Stimulated activated naive CD8-positive, alpha-beta T cell treated with anti-CD3 and anti-CD28 coated beads, Interleukin-15, Interleukin-2, amounts not matched to agents 100 U/mL and 50 U/mL, for 24 hours (primary cell): Measurements from ENCODE around the gene VAV3.
A peak's percentile ranks its signal among the peaks of the same experiment; 100 is the strongest.

Experiments used
- ATAC-seq: fragments of 150-1000 bp; cut with Tn5 transposase; one replicate; pipeline ENCODE4 v1.10.0; 2021
- DNase-seq: peaks from one replicate; pipeline ENCODE4 v3.0.0; 2021

VAV3 gene

DNA sequence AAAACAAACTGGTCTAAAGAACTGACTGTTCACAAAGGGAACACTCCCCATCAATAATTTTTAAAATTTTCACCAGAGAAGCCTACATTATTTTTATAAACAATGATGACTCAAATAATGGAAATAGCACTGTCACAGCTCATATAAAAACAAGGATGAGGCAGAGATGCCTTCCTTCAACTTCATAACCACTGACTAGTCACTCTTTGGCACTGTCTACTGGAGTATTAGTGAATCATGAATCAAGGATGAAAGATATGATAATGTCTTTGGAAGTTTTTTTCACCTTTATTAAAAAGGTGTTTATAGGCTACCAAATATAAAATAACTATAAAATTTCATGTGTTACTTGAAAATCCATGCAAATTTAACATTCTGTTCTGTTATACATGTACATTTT is 316.9 kb downstream of the VAV3 start:
- no peak for ATAC-seq
- no peak for DNase-seq

DNA sequence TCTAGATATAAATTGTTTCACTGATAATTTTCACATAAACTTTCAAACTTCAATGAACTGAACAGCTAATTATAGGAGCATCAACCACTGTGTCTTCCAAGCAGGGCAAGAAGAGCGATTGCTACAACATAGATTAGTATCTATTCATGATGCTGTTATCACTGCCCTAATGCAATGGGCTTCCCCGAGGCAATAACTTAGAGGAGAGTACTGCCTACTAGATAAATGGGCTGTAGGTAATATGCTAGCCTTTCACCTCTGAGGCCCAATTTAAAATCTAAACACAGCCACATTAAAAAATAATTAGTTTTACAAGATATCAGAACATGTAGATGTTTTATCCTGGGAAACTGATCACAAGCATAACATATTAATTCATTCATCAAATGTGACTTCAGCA is 318.0 kb downstream of the VAV3 start:
- DNase-seq (no peak), ATAC-seq (no peak)

GRCh38 chr1:107643766-107644165 is 321.2 kb downstream of the VAV3 start:
- no peak for ATAC-seq
- DNase-seq = no peak

GRCh38 chr1:107640207-107640606 is 324.8 kb downstream of the VAV3 start:
- DNase-seq (no peak), ATAC-seq (no peak)

GRCh38 chr1:107637101-107637500 is 327.9 kb downstream of the VAV3 start:
- ATAC-seq (no peak), DNase-seq (no peak)

DNA sequence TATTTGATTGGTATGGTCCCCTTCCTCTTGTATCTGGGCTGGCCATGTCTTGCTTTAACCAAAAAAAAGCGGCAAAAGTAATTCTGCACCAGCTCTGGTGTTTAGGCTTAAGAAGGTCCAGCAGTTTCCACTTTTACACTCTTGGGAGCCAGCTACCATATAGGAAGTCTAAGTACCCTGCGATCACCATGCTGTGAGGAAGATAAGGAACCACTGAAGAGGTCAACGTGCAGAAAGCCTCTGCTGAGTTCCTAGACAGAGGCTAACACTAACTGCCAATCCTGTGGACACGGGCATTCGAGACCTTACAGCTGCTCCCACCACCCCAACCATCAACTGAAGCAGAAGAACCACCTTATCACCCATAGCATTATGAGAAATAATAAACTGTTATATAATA is 331.4 kb downstream of the VAV3 start:
- DNase-seq = no peak
- ATAC-seq = no peak

DNA sequence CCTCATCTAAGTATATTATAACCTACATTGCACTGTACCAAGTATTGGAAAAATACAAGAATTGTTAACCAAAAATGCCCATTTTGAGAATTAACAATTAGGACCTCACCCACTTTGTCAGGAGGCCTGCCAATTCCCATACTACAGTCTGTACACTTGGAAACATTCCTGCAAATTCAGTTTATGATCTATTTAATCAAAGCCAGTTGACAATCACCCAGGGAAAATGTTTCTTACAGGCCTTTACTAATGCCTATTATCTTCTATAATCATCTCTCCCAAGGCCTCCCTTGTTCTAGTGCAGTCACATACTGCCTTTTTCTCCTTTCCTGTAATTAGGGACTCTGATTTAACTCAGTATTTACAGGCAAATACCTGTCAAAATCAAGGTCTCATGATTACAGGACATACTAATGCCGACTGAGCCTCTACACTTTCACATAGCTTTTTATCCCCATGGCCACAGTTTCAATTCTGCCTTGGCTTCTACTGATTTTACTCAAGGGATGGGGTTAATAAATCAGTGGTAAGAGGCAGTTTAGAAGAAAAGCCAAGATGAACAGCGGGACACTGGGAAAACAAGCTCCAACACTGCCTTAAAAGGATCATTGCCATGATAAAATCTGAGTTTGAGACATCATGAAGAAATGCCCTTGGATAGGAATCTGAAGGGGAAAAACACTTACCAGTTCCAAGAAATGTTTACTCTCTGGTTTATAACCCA is 338.7 kb downstream of the VAV3 start:
- DNase-seq (no peak), ATAC-seq (no peak)

- ATAC-seq = no peak
- no peak for DNase-seq
Measured at GRCh38 chr1:107625405-107626029, 339.5 kb downstream of the VAV3 start.

GRCh38 chr1:107623431-107623830 is 341.5 kb downstream of the VAV3 start:
- no peak for DNase-seq
- ATAC-seq = no peak

- ATAC-seq = peak; percentile 89
Measured at GRCh38 chr1:107622966-107623365, 342.0 kb downstream of the VAV3 start.

GRCh38 chr1:107622535-107622934 is 342.4 kb downstream of the VAV3 start:
- ATAC-seq = no peak
- no peak for DNase-seq

More at GRCh38 chr1:107622966-107623365, 342.0 kb downstream of the VAV3 start:
- no peak for DNase-seq

DNA sequence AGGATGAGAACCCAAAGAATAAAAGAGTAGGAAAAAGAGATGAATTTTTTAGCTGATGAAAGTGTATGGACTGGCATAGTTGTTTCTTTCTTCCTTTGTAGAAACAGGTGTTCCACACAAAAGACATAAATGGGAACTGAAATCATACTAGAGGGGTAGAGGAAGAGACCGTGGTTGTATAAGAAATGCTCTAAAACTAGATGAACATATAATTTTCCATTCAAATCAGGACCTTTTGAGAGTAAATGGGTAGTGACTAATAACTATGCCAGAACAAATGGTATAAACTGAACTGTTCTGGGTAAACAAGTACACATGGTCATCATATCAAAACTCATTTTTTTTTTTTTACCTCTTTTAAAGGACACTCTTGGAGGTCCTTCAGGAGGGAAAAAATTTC is 344.2 kb downstream of the VAV3 start:
- DNase-seq = no peak
- no peak for ATAC-seq

GRCh38 chr1:107618539-107618938 is 346.4 kb downstream of the VAV3 start:
- DNase-seq = no peak
- ATAC-seq = no peak

- ATAC-seq (no peak), DNase-seq (no peak)
Measured at GRCh38 chr1:107617921-107618320, 347.1 kb downstream of the VAV3 start.

- DNase-seq (no peak), ATAC-seq (no peak)
Measured at GRCh38 chr1:107617456-107617855, 347.5 kb downstream of the VAV3 start.

- DNase-seq = no peak
- ATAC-seq = no peak
Measured at GRCh38 chr1:107609808-107610207, 355.2 kb downstream of the VAV3 start.

- ATAC-seq = no peak
- DNase-seq = no peak
Measured at GRCh38 chr1:107604825-107605224, 360.2 kb downstream of the VAV3 start.

- ATAC-seq = no peak
- no peak for DNase-seq
Measured at GRCh38 chr1:107600607-107601160, 364.3 kb downstream of the VAV3 start.

DNA sequence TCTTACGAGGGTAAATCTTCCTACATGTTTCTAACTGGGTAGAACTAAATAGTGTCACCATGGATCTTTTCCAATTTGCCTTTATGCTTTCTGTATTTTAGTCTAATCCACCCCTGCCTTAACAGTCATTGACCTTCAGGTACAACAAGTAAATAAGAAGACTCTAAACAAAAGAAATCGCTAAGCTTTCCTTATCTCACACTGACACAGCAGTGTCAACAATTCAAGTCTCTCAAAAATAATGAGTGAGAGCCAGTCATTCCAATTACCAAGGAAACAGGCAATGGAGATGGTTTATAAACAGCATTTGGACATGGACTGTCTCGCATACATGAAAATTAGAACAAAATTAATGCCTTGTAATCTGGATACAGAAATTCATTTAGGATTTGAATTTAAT is 365.8 kb downstream of the VAV3 start:
- no peak for DNase-seq
- no peak for ATAC-seq

- ATAC-seq (no peak), DNase-seq (no peak)
Measured at GRCh38 chr1:107597290-107597689, 367.7 kb downstream of the VAV3 start.

DNA sequence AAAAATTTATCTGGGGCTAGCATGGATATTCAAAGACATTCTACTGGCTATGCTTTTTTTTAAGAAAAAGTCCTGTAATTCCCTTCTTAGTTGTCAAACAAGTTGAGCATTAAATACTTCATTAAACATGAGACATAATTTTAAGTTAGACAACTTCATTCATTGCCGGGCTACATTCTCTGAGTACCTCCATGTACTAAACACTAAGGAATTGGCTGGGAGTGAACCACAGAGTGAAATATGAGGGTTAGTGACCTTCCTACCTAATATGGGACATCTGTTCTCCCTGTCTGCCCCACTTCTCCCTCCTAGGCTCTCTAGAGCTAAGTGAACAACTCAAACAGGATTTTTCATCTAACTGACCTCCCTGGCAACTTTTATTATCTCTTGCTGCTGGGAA is 370.4 kb downstream of the VAV3 start:
- ATAC-seq = no peak
- DNase-seq = no peak

DNA sequence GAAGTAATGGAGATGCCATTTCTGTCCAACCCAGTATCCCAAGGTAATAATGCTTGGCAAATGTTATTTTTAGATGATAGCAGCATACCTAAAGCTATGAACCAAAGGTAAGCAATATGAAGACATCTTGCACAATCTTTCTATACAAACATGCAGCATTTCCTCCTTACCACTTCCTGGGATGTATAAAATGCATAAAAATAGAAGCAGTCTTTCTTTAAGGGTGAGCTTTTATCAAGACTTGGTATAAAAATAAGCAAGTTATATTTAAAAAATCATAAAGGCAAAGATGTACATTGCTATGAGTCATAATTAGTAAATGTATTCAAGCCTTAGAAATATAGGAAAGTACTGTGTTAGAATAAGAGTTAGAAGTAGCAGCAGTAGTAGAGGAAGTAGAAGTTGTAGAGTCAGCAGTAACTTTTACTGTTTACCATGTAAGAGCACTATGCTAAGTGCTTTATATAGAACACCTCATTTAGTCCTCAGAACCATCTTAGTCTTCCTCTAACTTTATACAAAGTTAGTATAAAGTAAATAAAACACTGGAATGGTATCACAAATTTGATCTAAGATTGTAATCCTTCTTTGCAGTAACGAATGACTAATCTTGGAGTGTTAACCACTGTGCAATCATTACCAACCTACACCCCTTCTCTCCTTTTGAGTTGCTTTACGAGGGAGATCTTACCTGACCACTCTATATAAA is 371.3 kb downstream of the VAV3 start:
- DNase-seq (no peak), ATAC-seq (peak; percentile 55)
